ENCODE data around the gene CCDC158.

GRCh38 chr4:76354517-76355473 is 66.1 kb downstream of the CCDC158 start:
- TF ChIP-seq CTCF (IDR thresholded peaks at IDR 0.05) (no peak), POLR2A (IDR thresholded peaks at IDR 0.05) (no peak)

Data from heart left ventricle (tissue), 13 donors.